ENCODE measurements around the gene DGUOK. TPM values are rescaled to one million over a fixed set of nuclear protein-coding genes. Genes with fewer than 3 reads are reported as not detected.

The DGUOK gene
- total RNA-seq, 1 experiment from 2014 or later = 100 TPM

DNA sequence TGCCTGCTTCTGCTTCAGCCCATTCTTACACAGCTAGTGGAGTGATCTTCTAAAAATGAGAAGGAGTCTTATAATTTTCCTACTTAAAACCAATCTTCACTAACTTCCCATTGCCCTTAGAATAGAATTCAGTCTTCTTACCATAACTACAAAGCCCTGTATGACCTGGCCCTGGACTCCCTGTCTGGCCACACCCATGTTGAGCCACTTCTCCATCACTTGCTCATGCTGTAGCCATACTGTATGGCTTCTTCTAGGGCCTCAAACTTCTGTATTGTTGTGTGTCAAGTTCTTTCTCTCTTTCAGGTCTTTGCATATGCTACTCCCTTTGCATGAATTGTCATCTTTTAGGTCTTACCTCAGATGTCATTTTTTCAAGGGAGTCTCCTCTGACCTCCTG lies 11.2 kb downstream of the DGUOK start:
- no peaks in the 10 kb centered on the region for H3K9me2 ChIP-seq (ENCODE audit: insufficient read depth)
- ATAC-seq (no peak), DNase-seq (ENCODE audit: low read depth, low spot score) (no peak)
- intact Hi-C loops (cut with micrococcal nuclease) = no loop called here
- RAD21 ChIA-PET (ENCODE audit: low non-redundant PET in 1 of 2, low total read pairs in 2 of 2, uncharacterized antibody in 2 of 2, unreplicated experiment in 2 of 2) = no interaction called here
- peaks cover 18% of the 10 kb centered on the region; the same call in 1 of the 2 replicates for H4K20me1 ChIP-seq (ENCODE audit: insufficient read depth)
- no peak overlapping the region for H3K27ac ChIP-seq (ENCODE audit: low read depth, low read length)
- peaks cover 12 to 36% of the 10 kb centered on the region in 2 experiments; a peak in 3 of 4 replicates for H3K36me3 ChIP-seq (ENCODE audit: control insufficient read depth in 1 of 2, insufficient read depth in 2 of 2, low read length in 2 of 2)
- H3K9ac ChIP-seq (ENCODE audit: low read length) = no peak overlapping the region
- H3K4me1 ChIP-seq (ENCODE audit: control insufficient read depth in 1 of 2, insufficient read depth in 2 of 2, low read length in 2 of 2) = no peaks in the 10 kb centered on the region; a peak in 1 of 4 replicates
- TF ChIP-seq FOSL1 (IDR thresholded peaks at IDR 0.05; ENCODE audit: low read depth) (no peak), SRF (IDR thresholded peaks at IDR 0.05; ENCODE audit: low read depth) (no peak), POLR2A (IDR thresholded peaks at IDR 0.05; ENCODE audit: borderline replicate concordance, extremely low read depth, insufficient read depth, insufficient read length) (no peak), ZNF274 (IDR thresholded peaks at IDR 0.05; ENCODE audit: low read depth, low read length) (no peak), JUND (IDR thresholded peaks at IDR 0.05) (no peak), EZH2phosphoT487 (IDR thresholded peaks at IDR 0.05; ENCODE audit: borderline replicate concordance) (no peak), POLR2AphosphoS5 (IDR thresholded peaks at IDR 0.05; ENCODE audit: low read depth, low read length) (no peak), TCF7L2 (IDR thresholded peaks at IDR 0.05; ENCODE audit: borderline replicate concordance, extremely low read depth, insufficient read depth, insufficient read length) (no peak), ELF1 (IDR thresholded peaks at IDR 0.05; ENCODE audit: borderline replicate concordance, low read depth) (no peak), SIN3A (IDR thresholded peaks at IDR 0.05; ENCODE audit: low read depth) (no peak), RAD21 (IDR thresholded peaks at IDR 0.05; ENCODE audit: low read depth) (no peak), CBX3 (IDR thresholded peaks at IDR 0.05; ENCODE audit: low read depth) (no peak), ZFX (IDR thresholded peaks at IDR 0.05) (no peak), CEBPB (IDR thresholded peaks at IDR 0.05; ENCODE audit: low read depth) (no peak), EZH2 (IDR thresholded peaks at IDR 0.05) (no peak)
- TF ChIP-seq, protein P1, sequence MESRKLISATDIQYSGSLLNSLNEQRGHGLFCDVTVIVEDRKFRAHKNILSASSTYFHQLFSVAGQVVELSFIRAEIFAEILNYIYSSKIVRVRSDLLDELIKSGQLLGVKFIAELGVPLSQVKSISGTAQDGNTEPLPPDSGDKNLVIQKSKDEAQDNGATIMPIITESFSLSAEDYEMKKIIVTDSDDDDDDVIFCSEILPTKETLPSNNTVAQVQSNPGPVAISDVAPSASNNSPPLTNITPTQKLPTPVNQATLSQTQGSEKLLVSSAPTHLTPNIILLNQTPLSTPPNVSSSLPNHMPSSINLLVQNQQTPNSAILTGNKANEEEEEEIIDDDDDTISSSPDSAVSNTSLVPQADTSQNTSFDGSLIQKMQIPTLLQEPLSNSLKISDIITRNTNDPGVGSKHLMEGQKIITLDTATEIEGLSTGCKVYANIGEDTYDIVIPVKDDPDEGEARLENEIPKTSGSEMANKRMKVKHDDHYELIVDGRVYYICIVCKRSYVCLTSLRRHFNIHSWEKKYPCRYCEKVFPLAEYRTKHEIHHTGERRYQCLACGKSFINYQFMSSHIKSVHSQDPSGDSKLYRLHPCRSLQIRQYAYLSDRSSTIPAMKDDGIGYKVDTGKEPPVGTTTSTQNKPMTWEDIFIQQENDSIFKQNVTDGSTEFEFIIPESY (IDR thresholded peaks at IDR 0.05; ENCODE audit: extremely low read depth, insufficient replicate concordance, low read length) = no peak
- TF ChIP-seq, protein P2, sequence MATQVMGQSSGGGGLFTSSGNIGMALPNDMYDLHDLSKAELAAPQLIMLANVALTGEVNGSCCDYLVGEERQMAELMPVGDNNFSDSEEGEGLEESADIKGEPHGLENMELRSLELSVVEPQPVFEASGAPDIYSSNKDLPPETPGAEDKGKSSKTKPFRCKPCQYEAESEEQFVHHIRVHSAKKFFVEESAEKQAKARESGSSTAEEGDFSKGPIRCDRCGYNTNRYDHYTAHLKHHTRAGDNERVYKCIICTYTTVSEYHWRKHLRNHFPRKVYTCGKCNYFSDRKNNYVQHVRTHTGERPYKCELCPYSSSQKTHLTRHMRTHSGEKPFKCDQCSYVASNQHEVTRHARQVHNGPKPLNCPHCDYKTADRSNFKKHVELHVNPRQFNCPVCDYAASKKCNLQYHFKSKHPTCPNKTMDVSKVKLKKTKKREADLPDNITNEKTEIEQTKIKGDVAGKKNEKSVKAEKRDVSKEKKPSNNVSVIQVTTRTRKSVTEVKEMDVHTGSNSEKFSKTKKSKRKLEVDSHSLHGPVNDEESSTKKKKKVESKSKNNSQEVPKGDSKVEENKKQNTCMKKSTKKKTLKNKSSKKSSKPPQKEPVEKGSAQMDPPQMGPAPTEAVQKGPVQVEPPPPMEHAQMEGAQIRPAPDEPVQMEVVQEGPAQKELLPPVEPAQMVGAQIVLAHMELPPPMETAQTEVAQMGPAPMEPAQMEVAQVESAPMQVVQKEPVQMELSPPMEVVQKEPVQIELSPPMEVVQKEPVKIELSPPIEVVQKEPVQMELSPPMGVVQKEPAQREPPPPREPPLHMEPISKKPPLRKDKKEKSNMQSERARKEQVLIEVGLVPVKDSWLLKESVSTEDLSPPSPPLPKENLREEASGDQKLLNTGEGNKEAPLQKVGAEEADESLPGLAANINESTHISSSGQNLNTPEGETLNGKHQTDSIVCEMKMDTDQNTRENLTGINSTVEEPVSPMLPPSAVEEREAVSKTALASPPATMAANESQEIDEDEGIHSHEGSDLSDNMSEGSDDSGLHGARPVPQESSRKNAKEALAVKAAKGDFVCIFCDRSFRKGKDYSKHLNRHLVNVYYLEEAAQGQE (IDR thresholded peaks at IDR 0.05; ENCODE audit: low read depth) = no peak
- TF ChIP-seq, protein P3, sequence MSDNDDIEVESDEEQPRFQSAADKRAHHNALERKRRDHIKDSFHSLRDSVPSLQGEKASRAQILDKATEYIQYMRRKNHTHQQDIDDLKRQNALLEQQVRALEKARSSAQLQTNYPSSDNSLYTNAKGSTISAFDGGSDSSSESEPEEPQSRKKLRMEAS (IDR thresholded peaks at IDR 0.05) = no peak
- TF ChIP-seq, protein P4, sequence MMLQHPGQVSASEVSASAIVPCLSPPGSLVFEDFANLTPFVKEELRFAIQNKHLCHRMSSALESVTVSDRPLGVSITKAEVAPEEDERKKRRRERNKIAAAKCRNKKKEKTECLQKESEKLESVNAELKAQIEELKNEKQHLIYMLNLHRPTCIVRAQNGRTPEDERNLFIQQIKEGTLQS (IDR thresholded peaks at IDR 0.05) = no peak
- TF ChIP-seq, protein P5, sequence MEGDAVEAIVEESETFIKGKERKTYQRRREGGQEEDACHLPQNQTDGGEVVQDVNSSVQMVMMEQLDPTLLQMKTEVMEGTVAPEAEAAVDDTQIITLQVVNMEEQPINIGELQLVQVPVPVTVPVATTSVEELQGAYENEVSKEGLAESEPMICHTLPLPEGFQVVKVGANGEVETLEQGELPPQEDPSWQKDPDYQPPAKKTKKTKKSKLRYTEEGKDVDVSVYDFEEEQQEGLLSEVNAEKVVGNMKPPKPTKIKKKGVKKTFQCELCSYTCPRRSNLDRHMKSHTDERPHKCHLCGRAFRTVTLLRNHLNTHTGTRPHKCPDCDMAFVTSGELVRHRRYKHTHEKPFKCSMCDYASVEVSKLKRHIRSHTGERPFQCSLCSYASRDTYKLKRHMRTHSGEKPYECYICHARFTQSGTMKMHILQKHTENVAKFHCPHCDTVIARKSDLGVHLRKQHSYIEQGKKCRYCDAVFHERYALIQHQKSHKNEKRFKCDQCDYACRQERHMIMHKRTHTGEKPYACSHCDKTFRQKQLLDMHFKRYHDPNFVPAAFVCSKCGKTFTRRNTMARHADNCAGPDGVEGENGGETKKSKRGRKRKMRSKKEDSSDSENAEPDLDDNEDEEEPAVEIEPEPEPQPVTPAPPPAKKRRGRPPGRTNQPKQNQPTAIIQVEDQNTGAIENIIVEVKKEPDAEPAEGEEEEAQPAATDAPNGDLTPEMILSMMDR (IDR thresholded peaks at IDR 0.05 in 2 of 3, conservative IDR thresholded peaks at IDR 0.05 in 1 of 3; ENCODE audit: borderline replicate concordance in 1 of 3, insufficient read depth in 1 of 3, low read depth in 2 of 3, low read length in 2 of 3) = no peak
- no TSS peak for BruUV-seq (replicated peaks)
- POLR2A ChIA-PET = interaction anchor here (1.1 kb wide), 1 partner anchor 10 kb away, joined by 4 read pairs; no protein-coding TSS in a partner anchor
- CTCF ChIA-PET = no interaction called here
- H3K4me3 ChIP-seq (replicated peaks in 1 of 2; ENCODE audit: low read depth in 1 of 2, low read length in 2 of 2) = no peak overlapping the region
- H3K79me2 ChIP-seq (ENCODE audit: insufficient read depth, low read length) = peaks cover 99% of the 10 kb centered on the region
- no peaks in the 10 kb centered on the region for H3K27me3 ChIP-seq (ENCODE audit: insufficient read depth, low read length)
- no peak overlapping the region for H3K4me2 ChIP-seq (ENCODE audit: low read length)
- no peaks in the 10 kb centered on the region for H3K9me3 ChIP-seq (ENCODE audit: control insufficient read depth in 1 of 2, insufficient read depth in 1 of 2, low read depth in 1 of 2, low read length in 2 of 2)
- no peak overlapping the region for H2AFZ ChIP-seq (ENCODE audit: low read depth, low read length, poor library complexity, severe bottlenecking)

Measured in HCT116 (cell line).